Activated CD4-positive, alpha-beta T cell treated with anti-CD3 and anti-CD28 coated beads, Interleukin-2, amount 50 U/mL, for 48 hours (primary cell): ENCODE data around the gene C1orf50.
A peak's percentile ranks its signal among the peaks of the same experiment; 100 is the strongest.
"Not testable (repeated sequence)": the region's sequence is repeated elsewhere in the genome, so short reads cannot be mapped to it uniquely, and the experiment has no call there.

ENCODE experiments used
- DNase-seq, 2 experiments: peaks; one replicate each; pipeline ENCODE4 v3.0.0-alpha.2; 2020

The C1orf50 gene

GRCh38 chr1:42806593-42806992 lies 39.5 kb downstream of the C1orf50 start:
- DNase-seq = no peak

- DNase-seq = no peak
These were observed 40.1 kb downstream of the C1orf50 start for GRCh38 chr1:42807056-42807668.

DNA sequence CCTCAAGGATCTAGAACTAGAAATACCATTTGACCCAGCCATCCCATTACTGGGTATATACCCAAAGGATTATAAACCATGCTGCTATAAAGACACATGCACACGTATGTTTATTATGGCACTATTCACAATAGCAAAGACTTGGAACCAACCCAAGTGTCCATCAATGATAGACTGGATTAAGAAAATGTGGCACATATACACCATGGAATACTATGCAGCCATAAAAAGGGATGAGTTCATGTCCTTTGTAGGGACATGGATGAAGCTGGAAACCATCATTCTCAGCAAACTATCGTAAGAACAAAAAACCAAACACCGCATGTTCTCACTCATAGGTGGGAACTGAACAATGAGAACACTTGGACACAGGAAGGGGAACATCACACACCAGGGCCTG lies 47.8 kb downstream of the C1orf50 start:
- DNase-seq = not testable (repeated sequence)

DNA sequence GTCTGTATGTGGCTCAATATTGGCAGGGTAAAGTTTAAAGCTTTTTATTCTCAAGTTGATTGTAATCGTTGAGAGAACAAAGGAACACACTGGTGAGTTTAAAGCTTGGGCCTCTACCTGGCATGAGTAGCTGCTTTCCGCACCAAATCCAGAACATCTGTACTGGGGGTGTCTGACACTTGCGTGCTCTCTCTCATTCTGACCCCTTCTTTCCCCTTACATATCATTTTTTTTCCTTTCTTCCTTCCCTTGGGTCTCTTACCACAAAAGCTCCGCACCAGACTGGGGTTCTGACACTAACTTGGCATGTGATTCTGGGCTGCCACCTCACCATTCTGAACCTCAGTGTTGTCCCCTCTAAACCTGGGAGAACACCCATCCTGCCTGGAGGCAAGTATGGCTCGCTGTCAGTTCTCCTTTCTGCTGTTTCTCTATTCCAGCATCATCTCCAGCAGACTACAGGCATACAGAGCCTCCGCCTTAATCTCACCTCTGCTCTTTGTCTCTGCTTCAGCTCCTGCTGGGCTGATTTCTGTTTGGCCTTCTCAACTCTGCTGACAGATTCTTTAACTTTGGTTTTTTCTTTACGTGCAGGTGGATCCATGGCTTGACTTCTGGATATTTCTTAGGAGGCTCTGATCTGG lies 49.0 kb downstream of the C1orf50 start:
- peak; percentile 2 to 16 for DNase-seq

DNA sequence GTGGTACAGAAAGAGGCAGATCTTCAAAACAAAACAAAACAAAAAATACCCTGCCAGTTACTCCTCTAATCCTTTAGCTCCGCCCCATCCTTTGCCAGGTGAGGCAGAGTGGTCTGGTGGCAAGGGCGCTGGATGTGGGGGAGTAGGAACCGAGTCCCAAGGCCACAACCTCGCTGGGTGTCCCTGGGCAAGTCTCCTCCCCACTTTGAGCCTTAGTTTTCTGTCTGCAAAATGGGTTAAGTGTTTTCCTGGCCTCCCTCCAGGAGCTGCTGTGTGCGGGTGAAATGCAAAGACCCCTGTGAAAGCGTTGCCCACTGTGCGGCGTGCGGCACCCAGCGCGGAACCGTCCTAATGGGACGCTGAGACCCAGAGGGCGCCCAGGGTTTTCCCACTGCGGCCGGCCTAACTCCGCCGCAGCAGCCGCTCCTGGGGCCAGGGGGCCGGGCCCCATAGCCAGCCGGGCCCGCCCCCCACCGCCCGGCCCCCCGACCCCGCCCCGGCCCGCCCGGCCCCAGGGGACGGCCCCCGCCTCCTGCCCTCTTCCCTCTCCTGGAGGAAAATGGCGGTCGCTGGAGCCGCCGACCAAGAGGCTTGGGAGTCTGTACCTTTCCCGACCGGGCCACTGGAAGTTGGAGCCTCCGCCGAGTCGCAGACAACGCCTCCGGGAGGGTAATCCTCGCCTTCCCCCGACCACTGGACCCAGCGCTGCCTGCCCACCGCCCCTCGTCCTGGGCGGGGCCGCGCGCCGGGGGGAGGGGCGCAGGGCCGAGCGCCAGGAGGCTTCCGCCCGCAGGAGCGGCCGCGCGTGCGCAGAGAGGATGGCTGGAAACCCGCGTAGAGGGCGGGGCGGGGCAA lies 49.8 kb downstream of the C1orf50 start, which contains the start of the genes ERMAP and SVBP:
Gene ERMAP, plus strand, starts transcription at position 538 of the 855 bp plus-strand sequence. CDS start 13,327 bp downstream, outside the sequence.
Gene SVBP, minus strand, starts transcription at position 813 of the 855 bp plus-strand sequence. CDS start 853 bp downstream, outside the sequence.
- DNase-seq = peak; percentile 93 to 94

- no peak for DNase-seq
These were observed 50.4 kb downstream of the C1orf50 start for GRCh38 chr1:42817440-42817767.

DNA sequence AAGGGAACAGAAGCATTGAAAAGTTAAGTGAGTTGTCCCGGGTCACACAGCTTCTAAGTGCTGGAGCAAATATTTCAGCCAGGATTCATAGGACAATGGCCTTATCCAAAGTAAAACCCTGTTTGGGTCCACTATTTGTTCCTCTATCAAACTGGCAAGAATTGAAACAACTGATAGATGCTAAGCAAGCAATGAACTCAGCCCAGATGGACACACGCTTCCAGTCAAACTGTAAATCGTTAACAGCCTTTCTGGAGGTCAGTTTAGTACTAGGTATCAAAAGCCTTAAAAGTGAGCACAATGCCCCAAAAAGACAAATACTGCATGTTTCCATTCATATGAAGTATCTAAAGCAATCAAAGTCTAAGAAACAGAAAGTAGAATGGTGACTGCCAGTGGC lies 50.9 kb downstream of the C1orf50 start:
- DNase-seq = no peak

GRCh38 chr1:42820813-42821212 lies 53.8 kb downstream of the C1orf50 start:
- no peak for DNase-seq

GRCh38 chr1:42821690-42822089 lies 54.6 kb downstream of the C1orf50 start:
- DNase-seq = no peak

DNA sequence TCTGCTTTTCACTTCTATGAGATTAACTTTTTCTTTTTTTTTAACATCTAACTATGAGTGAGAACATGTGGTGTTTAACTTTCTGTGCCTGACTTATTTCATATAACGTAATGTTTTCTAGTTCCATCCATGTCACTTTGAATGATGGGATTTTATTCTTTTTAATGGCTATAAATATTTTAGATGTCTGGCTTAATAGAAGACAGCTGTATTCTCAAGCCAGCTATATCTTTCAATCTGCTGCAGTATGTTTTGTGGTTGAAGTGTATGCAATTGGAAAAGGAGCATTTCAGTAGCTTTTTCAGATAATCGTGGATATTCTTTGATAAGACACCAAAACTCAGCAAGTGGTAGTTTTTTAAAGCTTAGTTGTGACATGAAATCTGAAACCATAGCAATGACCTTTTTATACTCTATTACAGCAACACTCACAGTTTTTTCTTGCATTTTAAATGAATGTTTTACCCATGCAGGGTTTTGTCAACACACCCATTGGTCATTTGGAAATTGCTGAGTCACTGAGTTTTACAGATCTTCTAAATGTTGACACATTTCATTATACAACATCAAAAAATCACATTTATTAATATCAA lies 55.8 kb downstream of the C1orf50 start:
- DNase-seq = no peak

DNA sequence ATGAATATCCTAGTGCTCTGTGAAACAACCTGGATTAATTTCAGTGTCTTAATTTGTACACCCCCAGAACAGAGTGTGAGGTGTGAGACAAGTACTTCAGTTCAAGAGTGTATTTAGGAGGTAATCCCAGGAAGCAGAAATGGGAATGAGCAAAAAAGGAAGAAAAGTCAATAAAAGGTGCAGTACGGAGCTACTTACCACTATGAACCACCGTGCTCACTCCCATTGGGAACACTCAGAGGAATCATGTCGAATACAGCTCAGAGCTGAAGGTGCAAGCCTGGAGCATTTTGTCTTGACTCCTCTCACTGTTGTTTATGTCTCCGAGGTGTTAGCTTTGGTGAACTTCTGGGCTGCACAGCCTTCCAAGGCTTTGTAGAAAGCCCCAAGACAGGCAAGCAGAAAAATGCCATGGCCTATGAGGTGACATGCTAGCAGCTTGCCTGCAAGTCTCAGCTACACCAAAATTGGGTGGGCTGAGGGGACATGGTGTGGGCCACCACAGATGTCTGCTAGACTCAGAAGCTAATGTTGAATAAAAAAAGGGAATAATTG lies 57.5 kb downstream of the C1orf50 start:
- DNase-seq = no peak

GRCh38 chr1:42825036-42825851 lies 58.2 kb downstream of the C1orf50 start:
- DNase-seq = no peak
